ENCODE measurements around the gene RPRD1B. TPM values are rescaled to one million over a fixed set of nuclear protein-coding genes. Genes with fewer than 3 reads are reported as not detected.

Gene RPRD1B
- total and polyA plus RNA-seq, 2 of the 13 experiments (the other 11 are each of a cell fraction or from before 2014, with no cell fraction given), result 31.1 to 41.5 TPM

DNA sequence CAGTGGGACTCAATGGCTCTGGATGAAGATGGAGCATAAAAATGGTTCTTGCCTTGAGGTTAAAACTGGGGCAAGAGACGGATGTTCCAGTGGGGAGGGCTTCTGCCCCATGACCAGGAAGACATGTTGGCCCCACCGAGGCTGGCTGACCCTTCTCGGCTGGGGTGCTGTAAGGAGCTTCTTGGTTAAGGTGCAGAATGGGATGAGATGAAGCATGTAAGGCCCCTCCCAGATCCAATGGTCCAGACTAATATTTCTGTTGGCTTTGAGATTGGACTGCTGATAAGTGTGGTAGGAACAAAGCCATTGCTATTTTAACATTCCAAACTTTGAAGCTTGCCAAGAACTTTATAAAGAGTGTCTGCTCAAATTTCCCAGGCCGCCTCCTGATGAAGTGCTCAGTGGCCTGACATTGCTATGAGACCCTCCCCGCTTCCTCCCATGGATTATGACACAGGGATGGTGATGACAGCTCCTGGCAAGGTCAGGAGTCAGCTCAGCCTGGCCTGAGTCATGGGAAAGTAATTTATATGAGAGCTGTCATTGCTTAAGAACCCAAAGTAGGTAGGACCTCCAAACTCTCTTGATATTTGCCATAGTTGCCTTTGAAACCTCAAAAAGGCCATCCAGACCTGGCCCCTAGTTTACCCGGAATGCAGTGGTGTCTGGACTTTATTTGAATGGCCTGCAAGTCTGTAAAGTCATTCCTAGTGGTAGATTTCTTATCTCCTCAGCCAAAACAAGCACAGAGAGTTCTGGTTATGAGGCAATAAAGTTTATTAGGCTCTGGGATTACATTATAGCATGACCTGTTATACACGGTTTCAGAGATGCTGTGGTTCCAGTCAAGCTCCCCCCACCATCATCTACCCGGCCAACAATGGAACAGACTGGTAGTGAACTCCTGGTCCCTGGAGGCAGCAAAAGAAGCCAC lies 76.3 kb downstream of the RPRD1B start (continued):
- TF ChIP-seq ZSCAN29 (CRISPR knock-in tag; conservative IDR thresholded peaks at IDR 0.05) (no peak), MEIS2 (CRISPR knock-in tag; IDR thresholded peaks at IDR 0.05) (peak; percentile 87), NFE2 (CRISPR knock-in tag; IDR thresholded peaks at IDR 0.05) (0 out of 2 replicates have a peak, but pooled peaks have one; percentile 4), ERF (CRISPR knock-in tag; IDR thresholded peaks at IDR 0.05) (peak; percentile 53; the same call in 1 of the 2 replicates), ZNF788 (CRISPR knock-in tag; IDR thresholded peaks at IDR 0.05; ENCODE audit: borderline replicate concordance) (peak; percentile 78; the same call in 1 of the 2 replicates), SOX5 (CRISPR knock-in tag; IDR thresholded peaks at IDR 0.05; ENCODE audit: borderline replicate concordance) (peak; percentile 76), RBM39 (IDR thresholded peaks at IDR 0.05; ENCODE audit: low read depth, low read length, poor library complexity, severe bottlenecking) (no peak), SOX13 (IDR thresholded peaks at IDR 0.05) (0 out of 2 replicates have a peak, but pooled peaks have one; percentile 33), SOX13 (CRISPR knock-in tag; conservative IDR thresholded peaks at IDR 0.05 in 1 of 2, IDR thresholded peaks at IDR 0.05 in 1 of 2) (peak in 1 of 2 experiments; percentile 85; a peak in 2 of 4 replicates), SALL2 (CRISPR knock-in tag; IDR thresholded peaks at IDR 0.05) (no peak), THYN1 (CRISPR knock-in tag; IDR thresholded peaks at IDR 0.05; ENCODE audit: borderline replicate concordance, low read depth) (no peak), NR2F6 (IDR thresholded peaks at IDR 0.05) (peak; percentile 77), NR2F6 (CRISPR knock-in tag; IDR thresholded peaks at IDR 0.05) (peak; percentile 84), RARA (CRISPR knock-in tag; IDR thresholded peaks at IDR 0.05) (peak; percentile 78), KLF15 (CRISPR knock-in tag; IDR thresholded peaks at IDR 0.05; ENCODE audit: borderline replicate concordance) (0 out of 2 replicates have a peak, but pooled peaks have one; percentile 57), SATB2 (CRISPR knock-in tag; IDR thresholded peaks at IDR 0.05) (no peak), EP300 (IDR thresholded peaks at IDR 0.05; ENCODE audit: low read depth in 2 of 2, low read length in 2 of 2) (peak; percentile 29 to 57; a peak in 1 of 4 replicates), EP300 (CRISPR knock-in tag; IDR thresholded peaks at IDR 0.05; ENCODE audit: borderline replicate concordance) (peak; percentile 77; the same call in 1 of the 2 replicates), ZFX (CRISPR knock-in tag; IDR thresholded peaks at IDR 0.05; ENCODE audit: low read depth) (peak; percentile 34; the same call in 1 of the 2 replicates), CBX5 (CRISPR knock-in tag; IDR thresholded peaks at IDR 0.05; ENCODE audit: borderline replicate concordance) (peak; percentile 69; the same call in 1 of the 2 replicates)
- TF ChIP-seq, protein P1, sequence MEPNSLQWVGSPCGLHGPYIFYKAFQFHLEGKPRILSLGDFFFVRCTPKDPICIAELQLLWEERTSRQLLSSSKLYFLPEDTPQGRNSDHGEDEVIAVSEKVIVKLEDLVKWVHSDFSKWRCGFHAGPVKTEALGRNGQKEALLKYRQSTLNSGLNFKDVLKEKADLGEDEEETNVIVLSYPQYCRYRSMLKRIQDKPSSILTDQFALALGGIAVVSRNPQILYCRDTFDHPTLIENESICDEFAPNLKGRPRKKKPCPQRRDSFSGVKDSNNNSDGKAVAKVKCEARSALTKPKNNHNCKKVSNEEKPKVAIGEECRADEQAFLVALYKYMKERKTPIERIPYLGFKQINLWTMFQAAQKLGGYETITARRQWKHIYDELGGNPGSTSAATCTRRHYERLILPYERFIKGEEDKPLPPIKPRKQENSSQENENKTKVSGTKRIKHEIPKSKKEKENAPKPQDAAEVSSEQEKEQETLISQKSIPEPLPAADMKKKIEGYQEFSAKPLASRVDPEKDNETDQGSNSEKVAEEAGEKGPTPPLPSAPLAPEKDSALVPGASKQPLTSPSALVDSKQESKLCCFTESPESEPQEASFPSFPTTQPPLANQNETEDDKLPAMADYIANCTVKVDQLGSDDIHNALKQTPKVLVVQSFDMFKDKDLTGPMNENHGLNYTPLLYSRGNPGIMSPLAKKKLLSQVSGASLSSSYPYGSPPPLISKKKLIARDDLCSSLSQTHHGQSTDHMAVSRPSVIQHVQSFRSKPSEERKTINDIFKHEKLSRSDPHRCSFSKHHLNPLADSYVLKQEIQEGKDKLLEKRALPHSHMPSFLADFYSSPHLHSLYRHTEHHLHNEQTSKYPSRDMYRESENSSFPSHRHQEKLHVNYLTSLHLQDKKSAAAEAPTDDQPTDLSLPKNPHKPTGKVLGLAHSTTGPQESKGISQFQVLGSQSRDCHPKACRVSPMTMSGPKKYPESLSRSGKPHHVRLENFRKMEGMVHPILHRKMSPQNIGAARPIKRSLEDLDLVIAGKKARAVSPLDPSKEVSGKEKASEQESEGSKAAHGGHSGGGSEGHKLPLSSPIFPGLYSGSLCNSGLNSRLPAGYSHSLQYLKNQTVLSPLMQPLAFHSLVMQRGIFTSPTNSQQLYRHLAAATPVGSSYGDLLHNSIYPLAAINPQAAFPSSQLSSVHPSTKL (CRISPR knock-in tag; IDR thresholded peaks at IDR 0.05), result peak; percentile 93
- TF ChIP-seq, protein P2, sequence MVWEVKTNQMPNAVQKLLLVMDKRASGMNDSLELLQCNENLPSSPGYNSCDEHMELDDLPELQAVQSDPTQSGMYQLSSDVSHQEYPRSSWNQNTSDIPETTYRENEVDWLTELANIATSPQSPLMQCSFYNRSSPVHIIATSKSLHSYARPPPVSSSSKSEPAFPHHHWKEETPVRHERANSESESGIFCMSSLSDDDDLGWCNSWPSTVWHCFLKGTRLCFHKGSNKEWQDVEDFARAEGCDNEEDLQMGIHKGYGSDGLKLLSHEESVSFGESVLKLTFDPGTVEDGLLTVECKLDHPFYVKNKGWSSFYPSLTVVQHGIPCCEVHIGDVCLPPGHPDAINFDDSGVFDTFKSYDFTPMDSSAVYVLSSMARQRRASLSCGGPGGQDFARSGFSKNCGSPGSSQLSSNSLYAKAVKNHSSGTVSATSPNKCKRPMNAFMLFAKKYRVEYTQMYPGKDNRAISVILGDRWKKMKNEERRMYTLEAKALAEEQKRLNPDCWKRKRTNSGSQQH (CRISPR knock-in tag; IDR thresholded peaks at IDR 0.05; ENCODE audit: low read depth), result 0 out of 2 replicates have a peak, but pooled peaks have one; percentile 27
- TF ChIP-seq, protein P3, sequence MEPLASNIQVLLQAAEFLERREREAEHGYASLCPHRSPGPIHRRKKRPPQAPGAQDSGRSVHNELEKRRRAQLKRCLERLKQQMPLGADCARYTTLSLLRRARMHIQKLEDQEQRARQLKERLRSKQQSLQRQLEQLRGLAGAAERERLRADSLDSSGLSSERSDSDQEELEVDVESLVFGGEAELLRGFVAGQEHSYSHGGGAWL (CRISPR knock-in tag; IDR thresholded peaks at IDR 0.05), result 0 out of 2 replicates have a peak, but pooled peaks have one; percentile 44
